ENCODE data around the gene TIMM50. TPM values are rescaled to one million over a fixed set of nuclear protein-coding genes. Genes with fewer than 3 reads are reported as not detected.

The TIMM50 gene
- total and polyA plus RNA-seq, 2 of the 13 experiments (the other 11 are each of a cell fraction or from before 2014, with no cell fraction given) = 91.1 to 92.5 TPM

DNA sequence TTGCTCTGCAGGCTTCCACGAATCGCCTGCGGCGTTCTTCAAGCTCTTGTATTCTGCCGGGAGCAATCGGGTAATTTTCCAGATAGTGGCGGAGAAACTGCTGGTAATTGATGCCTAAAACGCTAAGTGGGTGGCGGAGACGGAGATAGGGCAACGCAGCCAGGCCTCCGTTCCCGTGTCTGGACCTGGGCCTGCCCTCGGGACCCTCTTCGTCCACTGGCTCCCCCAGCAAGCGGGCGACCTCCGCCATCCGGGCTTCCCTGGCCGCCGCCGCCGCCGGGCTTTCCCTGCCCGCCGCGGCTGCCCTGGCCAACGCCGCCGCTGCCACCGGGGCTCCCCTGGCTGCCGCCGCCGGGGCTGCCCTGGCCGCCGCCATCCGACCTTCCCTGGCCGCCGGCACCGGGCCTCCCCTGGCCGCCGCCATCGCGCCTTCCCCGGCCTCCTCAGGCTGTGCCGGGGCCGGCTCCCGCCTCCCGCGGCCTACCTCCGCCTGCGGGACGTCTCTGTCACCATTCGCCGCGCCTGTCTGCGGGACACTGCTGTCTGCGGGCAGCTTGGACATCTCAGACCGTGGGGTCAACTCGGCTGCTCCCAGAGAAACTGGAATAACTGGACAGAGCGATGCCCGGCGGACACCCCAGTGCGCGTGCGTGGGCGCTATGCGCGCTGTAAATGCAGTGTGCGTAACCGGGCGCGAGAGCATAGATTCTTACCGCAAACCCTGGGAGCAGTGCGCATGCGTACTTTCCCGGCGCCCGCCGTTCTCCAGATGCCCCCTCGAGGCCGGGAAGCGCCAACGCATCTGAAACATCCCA, 59.1 kb downstream of the TIMM50 start, which contains the start of gene EID2 (continued):
- TF ChIP-seq, protein P1, sequence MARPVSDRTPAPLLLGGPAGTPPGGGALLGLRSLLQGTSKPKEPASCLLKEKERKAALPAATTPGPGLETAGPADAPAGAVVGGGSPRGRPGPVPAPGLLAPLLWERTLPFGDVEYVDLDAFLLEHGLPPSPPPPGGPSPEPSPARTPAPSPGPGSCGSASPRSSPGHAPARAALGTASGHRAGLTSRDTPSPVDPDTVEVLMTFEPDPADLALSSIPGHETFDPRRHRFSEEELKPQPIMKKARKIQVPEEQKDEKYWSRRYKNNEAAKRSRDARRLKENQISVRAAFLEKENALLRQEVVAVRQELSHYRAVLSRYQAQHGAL (CRISPR knock-in tag; IDR thresholded peaks at IDR 0.05; ENCODE audit: not compliant biosample characterization) = peak; percentile 75
- no peak for TF ChIP-seq NCOA1 (CRISPR knock-in tag; IDR thresholded peaks at IDR 0.05)
- no peak for TF ChIP-seq ZMYM3 (CRISPR knock-in tag; IDR thresholded peaks at IDR 0.05)
- peak; percentile 69 for TF ChIP-seq HOXA3 (CRISPR knock-in tag; IDR thresholded peaks at IDR 0.05)
- 0 out of 2 replicates have a peak, but pooled peaks have one; percentile 45 for TF ChIP-seq GATA4 (IDR thresholded peaks at IDR 0.05; ENCODE audit: borderline replicate concordance, low read depth)
- peak; percentile 90 for TF ChIP-seq RFXAP (CRISPR knock-in tag; IDR thresholded peaks at IDR 0.05; ENCODE audit: borderline replicate concordance)
- TF ChIP-seq, protein P2, sequence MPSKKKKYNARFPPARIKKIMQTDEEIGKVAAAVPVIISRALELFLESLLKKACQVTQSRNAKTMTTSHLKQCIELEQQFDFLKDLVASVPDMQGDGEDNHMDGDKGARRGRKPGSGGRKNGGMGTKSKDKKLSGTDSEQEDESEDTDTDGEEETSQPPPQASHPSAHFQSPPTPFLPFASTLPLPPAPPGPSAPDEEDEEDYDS (CRISPR knock-in tag; IDR thresholded peaks at IDR 0.05) = peak; percentile 74
- TF ChIP-seq ZNF607 (CRISPR knock-in tag; IDR thresholded peaks at IDR 0.05; ENCODE audit: borderline replicate concordance) = no peak
- TF ChIP-seq MEIS2 (CRISPR knock-in tag; IDR thresholded peaks at IDR 0.05) = peak; percentile 69
- TF ChIP-seq, protein P3, sequence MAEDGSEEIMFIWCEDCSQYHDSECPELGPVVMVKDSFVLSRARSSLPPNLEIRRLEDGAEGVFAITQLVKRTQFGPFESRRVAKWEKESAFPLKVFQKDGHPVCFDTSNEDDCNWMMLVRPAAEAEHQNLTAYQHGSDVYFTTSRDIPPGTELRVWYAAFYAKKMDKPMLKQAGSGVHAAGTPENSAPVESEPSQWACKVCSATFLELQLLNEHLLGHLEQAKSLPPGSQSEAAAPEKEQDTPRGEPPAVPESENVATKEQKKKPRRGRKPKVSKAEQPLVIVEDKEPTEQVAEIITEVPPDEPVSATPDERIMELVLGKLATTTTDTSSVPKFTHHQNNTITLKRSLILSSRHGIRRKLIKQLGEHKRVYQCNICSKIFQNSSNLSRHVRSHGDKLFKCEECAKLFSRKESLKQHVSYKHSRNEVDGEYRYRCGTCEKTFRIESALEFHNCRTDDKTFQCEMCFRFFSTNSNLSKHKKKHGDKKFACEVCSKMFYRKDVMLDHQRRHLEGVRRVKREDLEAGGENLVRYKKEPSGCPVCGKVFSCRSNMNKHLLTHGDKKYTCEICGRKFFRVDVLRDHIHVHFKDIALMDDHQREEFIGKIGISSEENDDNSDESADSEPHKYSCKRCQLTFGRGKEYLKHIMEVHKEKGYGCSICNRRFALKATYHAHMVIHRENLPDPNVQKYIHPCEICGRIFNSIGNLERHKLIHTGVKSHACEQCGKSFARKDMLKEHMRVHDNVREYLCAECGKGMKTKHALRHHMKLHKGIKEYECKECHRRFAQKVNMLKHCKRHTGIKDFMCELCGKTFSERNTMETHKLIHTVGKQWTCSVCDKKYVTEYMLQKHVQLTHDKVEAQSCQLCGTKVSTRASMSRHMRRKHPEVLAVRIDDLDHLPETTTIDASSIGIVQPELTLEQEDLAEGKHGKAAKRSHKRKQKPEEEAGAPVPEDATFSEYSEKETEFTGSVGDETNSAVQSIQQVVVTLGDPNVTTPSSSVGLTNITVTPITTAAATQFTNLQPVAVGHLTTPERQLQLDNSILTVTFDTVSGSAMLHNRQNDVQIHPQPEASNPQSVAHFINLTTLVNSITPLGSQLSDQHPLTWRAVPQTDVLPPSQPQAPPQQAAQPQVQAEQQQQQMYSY (CRISPR knock-in tag; IDR thresholded peaks at IDR 0.05) = peak; percentile 62; the same call in 1 of the 2 replicates
- TF ChIP-seq, protein P4, sequence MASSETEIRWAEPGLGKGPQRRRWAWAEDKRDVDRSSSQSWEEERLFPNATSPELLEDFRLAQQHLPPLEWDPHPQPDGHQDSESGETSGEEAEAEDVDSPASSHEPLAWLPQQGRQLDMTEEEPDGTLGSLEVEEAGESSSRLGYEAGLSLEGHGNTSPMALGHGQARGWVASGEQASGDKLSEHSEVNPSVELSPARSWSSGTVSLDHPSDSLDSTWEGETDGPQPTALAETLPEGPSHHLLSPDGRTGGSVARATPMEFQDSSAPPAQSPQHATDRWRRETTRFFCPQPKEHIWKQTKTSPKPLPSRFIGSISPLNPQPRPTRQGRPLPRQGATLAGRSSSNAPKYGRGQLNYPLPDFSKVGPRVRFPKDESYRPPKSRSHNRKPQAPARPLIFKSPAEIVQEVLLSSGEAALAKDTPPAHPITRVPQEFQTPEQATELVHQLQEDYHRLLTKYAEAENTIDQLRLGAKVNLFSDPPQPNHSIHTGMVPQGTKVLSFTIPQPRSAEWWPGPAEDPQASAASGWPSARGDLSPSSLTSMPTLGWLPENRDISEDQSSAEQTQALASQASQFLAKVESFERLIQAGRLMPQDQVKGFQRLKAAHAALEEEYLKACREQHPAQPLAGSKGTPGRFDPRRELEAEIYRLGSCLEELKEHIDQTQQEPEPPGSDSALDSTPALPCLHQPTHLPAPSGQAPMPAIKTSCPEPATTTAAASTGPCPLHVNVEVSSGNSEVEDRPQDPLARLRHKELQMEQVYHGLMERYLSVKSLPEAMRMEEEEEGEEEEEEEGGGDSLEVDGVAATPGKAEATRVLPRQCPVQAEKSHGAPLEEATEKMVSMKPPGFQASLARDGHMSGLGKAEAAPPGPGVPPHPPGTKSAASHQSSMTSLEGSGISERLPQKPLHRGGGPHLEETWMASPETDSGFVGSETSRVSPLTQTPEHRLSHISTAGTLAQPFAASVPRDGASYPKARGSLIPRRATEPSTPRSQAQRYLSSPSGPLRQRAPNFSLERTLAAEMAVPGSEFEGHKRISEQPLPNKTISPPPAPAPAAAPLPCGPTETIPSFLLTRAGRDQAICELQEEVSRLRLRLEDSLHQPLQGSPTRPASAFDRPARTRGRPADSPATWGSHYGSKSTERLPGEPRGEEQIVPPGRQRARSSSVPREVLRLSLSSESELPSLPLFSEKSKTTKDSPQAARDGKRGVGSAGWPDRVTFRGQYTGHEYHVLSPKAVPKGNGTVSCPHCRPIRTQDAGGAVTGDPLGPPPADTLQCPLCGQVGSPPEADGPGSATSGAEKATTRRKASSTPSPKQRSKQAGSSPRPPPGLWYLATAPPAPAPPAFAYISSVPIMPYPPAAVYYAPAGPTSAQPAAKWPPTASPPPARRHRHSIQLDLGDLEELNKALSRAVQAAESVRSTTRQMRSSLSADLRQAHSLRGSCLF (CRISPR knock-in tag; IDR thresholded peaks at IDR 0.05; ENCODE audit: borderline replicate concordance) = peak; percentile 61; the same call in 1 of the 2 replicates
- no peak; the same call in 1 of the 2 replicates for TF ChIP-seq ZNF777 (CRISPR knock-in tag; IDR thresholded peaks at IDR 0.05)
- TF ChIP-seq, protein P5, sequence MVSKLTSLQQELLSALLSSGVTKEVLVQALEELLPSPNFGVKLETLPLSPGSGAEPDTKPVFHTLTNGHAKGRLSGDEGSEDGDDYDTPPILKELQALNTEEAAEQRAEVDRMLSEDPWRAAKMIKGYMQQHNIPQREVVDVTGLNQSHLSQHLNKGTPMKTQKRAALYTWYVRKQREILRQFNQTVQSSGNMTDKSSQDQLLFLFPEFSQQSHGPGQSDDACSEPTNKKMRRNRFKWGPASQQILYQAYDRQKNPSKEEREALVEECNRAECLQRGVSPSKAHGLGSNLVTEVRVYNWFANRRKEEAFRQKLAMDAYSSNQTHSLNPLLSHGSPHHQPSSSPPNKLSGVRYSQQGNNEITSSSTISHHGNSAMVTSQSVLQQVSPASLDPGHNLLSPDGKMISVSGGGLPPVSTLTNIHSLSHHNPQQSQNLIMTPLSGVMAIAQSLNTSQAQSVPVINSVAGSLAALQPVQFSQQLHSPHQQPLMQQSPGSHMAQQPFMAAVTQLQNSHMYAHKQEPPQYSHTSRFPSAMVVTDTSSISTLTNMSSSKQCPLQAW (CRISPR knock-in tag; IDR thresholded peaks at IDR 0.05) = peak; percentile 71; the same call in 1 of the 2 replicates
- 0 out of 2 replicates have a peak, but pooled peaks have one; percentile 22 for TF ChIP-seq ZNF331 (CRISPR knock-in tag; IDR thresholded peaks at IDR 0.05)
- no peak for TF ChIP-seq ZNF33B (CRISPR knock-in tag; IDR thresholded peaks at IDR 0.05)
- peak; percentile 88; the same call in 1 of the 2 replicates for TF ChIP-seq ZSCAN20 (CRISPR knock-in tag; IDR thresholded peaks at IDR 0.05; ENCODE audit: borderline replicate concordance)

Measured in HepG2 (cell line).